Measurements from ENCODE around the gene MTRR.

DNA sequence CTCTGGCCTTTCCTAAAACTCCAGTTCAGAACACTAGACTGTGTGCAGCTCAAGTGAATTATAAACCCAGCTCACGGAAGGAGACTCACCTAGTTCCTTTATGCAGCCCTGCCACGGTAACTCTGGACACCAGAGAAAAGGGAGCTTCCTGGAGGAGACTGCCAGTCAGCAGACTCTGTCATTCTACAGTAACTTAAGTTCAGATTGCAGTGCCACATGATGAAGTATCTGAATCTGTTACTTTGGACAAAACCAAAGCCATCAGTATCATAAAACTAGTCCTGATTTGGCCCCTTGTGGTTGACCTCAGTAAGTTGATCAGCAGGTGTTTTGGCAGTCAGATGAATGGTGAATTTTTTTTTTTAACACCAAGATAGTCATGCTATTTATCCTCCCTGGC, 2.7 kb downstream of the MTRR start:
- TF ChIP-seq, protein P1, sequence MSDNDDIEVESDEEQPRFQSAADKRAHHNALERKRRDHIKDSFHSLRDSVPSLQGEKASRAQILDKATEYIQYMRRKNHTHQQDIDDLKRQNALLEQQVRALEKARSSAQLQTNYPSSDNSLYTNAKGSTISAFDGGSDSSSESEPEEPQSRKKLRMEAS (IDR thresholded peaks at IDR 0.05), result no peak
- no peak for TF ChIP-seq ZNF274 (IDR thresholded peaks at IDR 0.05; ENCODE audit: borderline replicate concordance, extremely low read depth, low read length)
- TF ChIP-seq POLR2AphosphoS5 (IDR thresholded peaks at IDR 0.05; ENCODE audit: low read depth, low read length), result no peak

All from H1 (cell line).